ENCODE data around the gene PRR30.

- TF ChIP-seq REST (IDR thresholded peaks at IDR 0.05; ENCODE audit: insufficient replicate concordance, low read depth) = no peak
- TF ChIP-seq CTCF (IDR thresholded peaks at IDR 0.05; ENCODE audit: insufficient read depth, low read length) = no peak
Observed at GRCh38 chr2:27158468-27158867, 19.3 kb upstream of the PRR30 start.

All from HL-60 (cell line).